ENCODE data around the gene DCBLD2.

The DCBLD2 gene

DNA sequence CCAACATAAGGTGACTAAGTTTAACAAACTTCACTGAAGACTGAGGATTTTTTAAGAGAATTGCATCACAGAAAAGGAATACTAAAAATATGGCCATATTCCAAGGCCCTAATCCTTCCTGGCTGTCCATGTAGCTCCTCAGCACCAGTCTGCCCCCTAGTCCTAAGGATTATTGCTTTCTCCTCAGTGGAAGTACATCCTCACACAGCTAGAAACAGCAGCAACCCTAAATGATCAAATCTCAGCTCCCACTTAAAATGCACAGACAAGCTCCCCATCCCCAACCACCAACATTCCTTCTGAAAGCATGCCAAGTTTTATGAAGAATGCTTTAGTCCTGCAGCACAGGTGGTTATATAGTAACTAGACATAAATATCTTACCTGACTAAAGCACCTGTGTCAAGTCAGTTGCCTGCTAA is 123.7 kb downstream of the DCBLD2 start:
- H3K9me3 ChIP-seq (ENCODE audit: insufficient read depth, low read length) = no peaks in the 10 kb centered on the region
- no peaks in the 10 kb centered on the region for H3K4me1 ChIP-seq (ENCODE audit: low read length)
- no peaks in the 10 kb centered on the region for H4K20me1 ChIP-seq (ENCODE audit: insufficient read depth, low read length)
- no peaks in the 10 kb centered on the region for H3K79me2 ChIP-seq (ENCODE audit: low read length)
- TF ChIP-seq, protein P1, sequence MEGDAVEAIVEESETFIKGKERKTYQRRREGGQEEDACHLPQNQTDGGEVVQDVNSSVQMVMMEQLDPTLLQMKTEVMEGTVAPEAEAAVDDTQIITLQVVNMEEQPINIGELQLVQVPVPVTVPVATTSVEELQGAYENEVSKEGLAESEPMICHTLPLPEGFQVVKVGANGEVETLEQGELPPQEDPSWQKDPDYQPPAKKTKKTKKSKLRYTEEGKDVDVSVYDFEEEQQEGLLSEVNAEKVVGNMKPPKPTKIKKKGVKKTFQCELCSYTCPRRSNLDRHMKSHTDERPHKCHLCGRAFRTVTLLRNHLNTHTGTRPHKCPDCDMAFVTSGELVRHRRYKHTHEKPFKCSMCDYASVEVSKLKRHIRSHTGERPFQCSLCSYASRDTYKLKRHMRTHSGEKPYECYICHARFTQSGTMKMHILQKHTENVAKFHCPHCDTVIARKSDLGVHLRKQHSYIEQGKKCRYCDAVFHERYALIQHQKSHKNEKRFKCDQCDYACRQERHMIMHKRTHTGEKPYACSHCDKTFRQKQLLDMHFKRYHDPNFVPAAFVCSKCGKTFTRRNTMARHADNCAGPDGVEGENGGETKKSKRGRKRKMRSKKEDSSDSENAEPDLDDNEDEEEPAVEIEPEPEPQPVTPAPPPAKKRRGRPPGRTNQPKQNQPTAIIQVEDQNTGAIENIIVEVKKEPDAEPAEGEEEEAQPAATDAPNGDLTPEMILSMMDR (IDR thresholded peaks at IDR 0.05; ENCODE audit: low read depth, low read length) = no peak
- no peak overlapping the region for H3K27ac ChIP-seq (ENCODE audit: low read length)
- no peak overlapping the region for H3K4me2 ChIP-seq (ENCODE audit: low read length)
- no peak overlapping the region for H2AFZ ChIP-seq (ENCODE audit: low read depth, low read length)
- no peak overlapping the region for H3K9ac ChIP-seq (ENCODE audit: low read length)
- H3K4me3 ChIP-seq (ENCODE audit: low read length) = no peak overlapping the region
- no peaks in the 10 kb centered on the region for H3K36me3 ChIP-seq (replicated peaks; ENCODE audit: low read depth, low read length)
- H3K27me3 ChIP-seq (ENCODE audit: low read depth, low read length) = no peaks in the 10 kb centered on the region

DNA sequence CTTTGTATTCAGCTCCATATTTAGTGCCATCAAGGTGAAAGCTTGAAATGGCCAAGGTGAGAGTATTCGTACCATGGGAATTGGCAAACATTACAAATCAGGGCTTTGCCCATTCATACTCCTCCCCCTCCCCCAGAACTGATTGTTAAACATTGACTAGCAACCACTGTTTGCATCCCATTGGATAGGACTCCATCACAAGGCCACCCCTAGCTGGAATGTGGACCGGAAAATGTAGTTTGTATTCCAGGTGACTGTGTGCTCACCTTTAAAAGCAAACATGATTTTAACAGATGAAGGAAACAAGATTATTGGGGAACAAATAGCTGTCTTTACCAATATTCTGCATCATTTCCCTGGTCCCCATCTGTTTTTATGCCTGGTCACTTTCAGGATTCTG is 124.2 kb downstream of the DCBLD2 start:
- Histone ChIP-seq H3K4me2 (ENCODE audit: low read length) (no peak overlapping the region), H2AFZ (ENCODE audit: low read depth, low read length) (no peak overlapping the region), H3K4me3 (ENCODE audit: low read length) (no peak overlapping the region), H3K9me3 (ENCODE audit: insufficient read depth, low read length) (no peaks in the 10 kb centered on the region), H3K4me1 (ENCODE audit: low read length) (no peaks in the 10 kb centered on the region), H3K36me3 (replicated peaks; ENCODE audit: low read depth, low read length) (no peaks in the 10 kb centered on the region), H3K9ac (ENCODE audit: low read length) (no peak overlapping the region), H3K79me2 (ENCODE audit: low read length) (no peaks in the 10 kb centered on the region), H3K27ac (ENCODE audit: low read length) (no peak overlapping the region), H3K27me3 (ENCODE audit: low read depth, low read length) (no peaks in the 10 kb centered on the region), H4K20me1 (ENCODE audit: insufficient read depth, low read length) (no peaks in the 10 kb centered on the region)
- no peak for TF ChIP-seq EZH2phosphoT487 (IDR thresholded peaks at IDR 0.05; ENCODE audit: low read depth)
- TF ChIP-seq, protein P1 (IDR thresholded peaks at IDR 0.05; ENCODE audit: low read depth, low read length) = no peak

DNA sequence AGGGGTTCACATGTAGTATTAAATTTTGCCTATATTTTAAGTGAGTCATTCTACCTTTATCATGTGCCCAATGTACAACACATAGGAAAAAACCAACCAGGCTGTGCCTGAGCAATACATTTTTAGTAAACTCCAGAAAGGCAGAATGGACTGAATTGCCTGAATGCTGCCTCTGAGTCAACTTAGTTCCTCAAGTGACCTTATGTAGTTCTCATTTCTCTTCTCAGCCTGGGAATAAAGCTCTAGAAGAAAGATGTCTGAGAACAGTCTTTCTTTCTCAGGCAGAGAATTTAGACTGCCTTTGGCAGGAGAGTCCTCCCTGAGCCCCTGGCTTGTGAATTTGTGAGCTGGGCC is 125.4 kb downstream of the DCBLD2 start:
- Histone ChIP-seq H3K4me2 (ENCODE audit: low read length) (no peak overlapping the region), H3K4me3 (ENCODE audit: low read length) (no peak overlapping the region), H3K79me2 (ENCODE audit: low read length) (no peaks in the 10 kb centered on the region), H3K4me1 (ENCODE audit: low read length) (peaks cover 5% of the 10 kb centered on the region), H3K36me3 (replicated peaks; ENCODE audit: low read depth, low read length) (no peaks in the 10 kb centered on the region), H3K9ac (ENCODE audit: low read length) (no peak overlapping the region), H2AFZ (ENCODE audit: low read depth, low read length) (no peak overlapping the region), H3K9me3 (ENCODE audit: insufficient read depth, low read length) (no peaks in the 10 kb centered on the region), H3K27me3 (ENCODE audit: low read depth, low read length) (no peaks in the 10 kb centered on the region), H4K20me1 (ENCODE audit: insufficient read depth, low read length) (no peaks in the 10 kb centered on the region), H3K27ac (ENCODE audit: low read length) (no peak overlapping the region)
- no peak for TF ChIP-seq EZH2phosphoT487 (IDR thresholded peaks at IDR 0.05; ENCODE audit: low read depth)
- TF ChIP-seq, protein P1 (IDR thresholded peaks at IDR 0.05; ENCODE audit: low read depth, low read length) = no peak

DNA sequence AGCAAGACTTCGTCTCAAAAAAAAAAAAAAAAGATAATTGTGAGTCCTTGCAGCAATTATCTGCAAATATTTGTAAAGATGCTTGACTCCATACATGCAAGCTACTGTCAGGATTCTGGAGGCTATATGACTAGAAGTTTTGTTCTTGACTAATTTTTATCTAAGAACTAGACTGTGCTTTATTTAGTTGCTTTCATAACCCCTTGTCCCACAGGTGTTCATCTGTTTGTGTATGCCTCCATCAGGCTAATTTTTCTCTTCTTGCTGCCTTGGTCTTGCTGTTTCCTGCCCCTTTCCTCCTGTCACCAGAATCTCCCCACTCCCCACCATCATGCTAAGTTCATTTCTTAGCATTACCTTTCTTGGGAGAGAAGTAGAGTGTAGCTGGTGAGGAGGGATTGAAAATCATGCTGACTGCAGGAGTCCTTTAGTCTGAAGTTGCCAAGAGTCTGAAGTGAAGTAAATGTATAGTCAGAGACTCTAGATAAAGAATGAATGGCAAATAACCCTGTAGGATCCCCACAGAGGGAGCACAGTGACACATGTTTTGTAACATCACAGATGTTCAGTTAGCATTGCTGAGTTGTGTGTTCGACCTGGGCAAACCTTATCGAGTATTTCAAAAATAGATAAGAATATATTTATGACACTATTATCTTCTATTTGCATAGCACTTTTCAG is 125.9 kb downstream of the DCBLD2 start:
- no peaks in the 10 kb centered on the region for H3K9me3 ChIP-seq (ENCODE audit: insufficient read depth, low read length)
- no peak overlapping the region for H3K4me2 ChIP-seq (ENCODE audit: low read length)
- no peaks in the 10 kb centered on the region for H3K36me3 ChIP-seq (replicated peaks; ENCODE audit: low read depth, low read length)
- H3K4me3 ChIP-seq (ENCODE audit: low read length) = no peak overlapping the region
- TF ChIP-seq, protein P1 (IDR thresholded peaks at IDR 0.05; ENCODE audit: low read depth, low read length) = no peak
- no peak for TF ChIP-seq EZH2phosphoT487 (IDR thresholded peaks at IDR 0.05; ENCODE audit: low read depth)
- no peaks in the 10 kb centered on the region for H4K20me1 ChIP-seq (ENCODE audit: insufficient read depth, low read length)
- peaks cover 10% of the 10 kb centered on the region for H3K4me1 ChIP-seq (ENCODE audit: low read length)
- H3K27me3 ChIP-seq (ENCODE audit: low read depth, low read length) = no peaks in the 10 kb centered on the region
- H2AFZ ChIP-seq (ENCODE audit: low read depth, low read length) = no peak overlapping the region
- no peak overlapping the region for H3K9ac ChIP-seq (ENCODE audit: low read length)
- H3K79me2 ChIP-seq (ENCODE audit: low read length) = no peaks in the 10 kb centered on the region
- H3K27ac ChIP-seq (ENCODE audit: low read length) = no peak overlapping the region

All from OCI-LY3 (cell line).